HG03175 (cell line): ENCODE data around the gene ECI2.

Source experiments
- ATAC-seq: cut with Tn5 transposase; IDR thresholded peaks from one replicate; pipeline ENCODE4 v1.9.1; 2021; ENCODE audit warnings: mild to moderate bottlenecking, moderate library complexity; ENCODE audit not compliant: unreplicated experiment

Gene ECI2, protein sequence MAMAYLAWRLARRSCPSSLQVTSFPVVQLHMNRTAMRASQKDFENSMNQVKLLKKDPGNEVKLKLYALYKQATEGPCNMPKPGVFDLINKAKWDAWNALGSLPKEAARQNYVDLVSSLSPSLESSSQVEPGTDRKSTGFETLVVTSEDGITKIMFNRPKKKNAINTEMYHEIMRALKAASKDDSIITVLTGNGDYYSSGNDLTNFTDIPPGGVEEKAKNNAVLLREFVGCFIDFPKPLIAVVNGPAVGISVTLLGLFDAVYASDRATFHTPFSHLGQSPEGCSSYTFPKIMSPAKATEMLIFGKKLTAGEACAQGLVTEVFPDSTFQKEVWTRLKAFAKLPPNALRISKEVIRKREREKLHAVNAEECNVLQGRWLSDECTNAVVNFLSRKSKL

DNA sequence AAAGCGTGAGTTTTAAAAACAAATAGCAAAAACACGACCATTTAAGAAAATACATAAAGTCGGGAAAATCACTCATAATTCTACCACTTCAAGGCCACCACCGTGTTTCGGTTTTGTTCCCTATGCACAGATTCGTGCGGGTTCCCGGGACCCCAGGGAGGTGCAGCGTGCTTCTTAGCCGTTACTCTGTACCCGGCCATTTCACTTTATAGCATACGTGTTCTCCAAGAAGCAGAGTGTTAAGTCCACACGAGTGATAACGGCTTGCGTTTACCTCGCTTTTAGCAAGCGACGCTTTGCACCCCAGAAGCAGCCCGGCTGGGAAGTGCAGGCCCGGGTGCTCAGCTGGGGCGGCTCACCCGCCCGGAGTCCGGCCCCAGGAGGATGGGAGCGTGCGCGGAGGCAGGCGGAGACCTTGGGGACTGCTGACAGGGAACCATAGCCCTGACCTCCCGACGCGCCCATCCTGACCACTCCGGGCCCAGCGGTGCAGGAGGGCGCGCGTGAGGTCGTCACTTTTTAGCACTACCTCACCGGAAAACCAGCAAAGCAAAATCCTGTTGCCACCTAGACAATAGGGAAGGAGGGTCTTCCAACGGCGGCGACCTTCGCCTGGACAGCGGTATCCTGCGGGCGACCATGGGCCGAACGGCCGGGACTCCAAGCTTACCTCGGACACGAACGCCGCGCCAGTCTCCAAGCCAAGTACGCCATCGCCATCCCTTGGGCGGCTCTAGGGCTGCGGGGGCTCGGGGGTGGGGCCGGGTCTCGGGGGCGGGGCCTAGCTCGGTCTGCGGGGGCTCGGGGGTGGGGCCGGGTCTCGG, at the start of gene ECI2:
Gene ECI2, minus strand, starts transcription at position 735 of the 824 bp plus-strand sequence. Its CDS starts 15 bp downstream, at position 720.
- peak; percentile 44 for ATAC-seq

DNA sequence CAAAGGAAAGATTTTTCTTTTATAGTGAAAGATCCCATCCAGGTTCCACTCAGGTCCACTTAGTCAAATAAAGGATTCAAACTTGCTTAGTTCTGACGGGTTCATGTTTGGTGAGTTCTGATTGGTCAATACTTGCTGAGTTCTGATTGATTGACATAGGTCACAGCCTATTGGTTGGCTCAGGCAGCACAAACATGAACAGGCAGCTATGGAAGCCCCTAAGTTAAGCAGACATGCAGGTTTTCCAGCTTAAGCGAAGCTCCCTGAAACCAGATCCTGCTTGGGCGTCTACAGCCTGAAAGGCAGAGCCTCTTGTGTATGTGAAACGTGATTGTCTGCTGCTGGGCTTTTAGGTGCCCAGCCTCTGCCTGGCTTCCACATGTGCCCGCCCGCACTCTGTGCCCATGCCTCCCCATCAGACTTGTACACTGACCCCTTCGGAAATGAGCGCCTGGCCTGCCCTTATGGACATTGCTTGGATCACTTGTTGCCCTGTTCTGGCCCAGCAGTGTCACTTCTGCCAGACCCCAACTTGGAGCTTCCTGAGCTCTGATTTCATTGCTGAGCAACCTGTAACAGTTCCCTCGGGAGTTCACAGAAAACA, 45.4 kb upstream of the ECI2 start:
- ATAC-seq: no peak

DNA sequence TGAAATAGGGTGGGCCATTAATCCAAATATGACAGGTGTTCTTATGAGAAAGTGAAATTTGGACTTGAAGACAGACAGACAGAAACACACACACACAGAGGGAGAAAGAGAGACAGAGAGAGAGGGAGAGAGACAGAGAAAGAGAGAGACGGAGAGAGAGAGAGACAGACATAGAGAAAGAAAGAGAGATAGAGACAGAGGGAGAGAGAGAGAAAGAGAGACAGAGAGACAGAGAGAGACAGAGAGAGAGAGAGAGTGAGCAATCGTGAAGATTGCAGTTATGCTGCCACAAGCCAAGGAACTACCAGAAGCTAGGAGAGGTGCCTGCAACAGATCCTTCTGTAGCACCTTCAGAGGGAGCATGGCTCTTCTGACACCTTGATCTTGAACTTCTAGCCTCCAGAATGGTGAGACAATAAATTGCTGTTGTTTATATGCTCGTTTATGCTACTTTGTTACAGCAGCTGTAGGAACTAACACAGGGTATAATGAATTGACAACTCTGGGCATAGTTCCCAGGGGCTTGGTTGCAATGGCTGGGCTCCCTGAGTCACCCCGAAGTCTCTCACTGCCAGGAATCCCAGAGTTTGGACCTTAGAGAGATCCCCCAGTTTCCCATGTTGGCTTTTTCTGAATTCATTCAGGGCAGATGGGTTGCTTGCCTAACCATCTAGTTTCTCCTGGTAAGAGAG, 44.7 kb upstream of the ECI2 start:
- no peak for ATAC-seq

DNA sequence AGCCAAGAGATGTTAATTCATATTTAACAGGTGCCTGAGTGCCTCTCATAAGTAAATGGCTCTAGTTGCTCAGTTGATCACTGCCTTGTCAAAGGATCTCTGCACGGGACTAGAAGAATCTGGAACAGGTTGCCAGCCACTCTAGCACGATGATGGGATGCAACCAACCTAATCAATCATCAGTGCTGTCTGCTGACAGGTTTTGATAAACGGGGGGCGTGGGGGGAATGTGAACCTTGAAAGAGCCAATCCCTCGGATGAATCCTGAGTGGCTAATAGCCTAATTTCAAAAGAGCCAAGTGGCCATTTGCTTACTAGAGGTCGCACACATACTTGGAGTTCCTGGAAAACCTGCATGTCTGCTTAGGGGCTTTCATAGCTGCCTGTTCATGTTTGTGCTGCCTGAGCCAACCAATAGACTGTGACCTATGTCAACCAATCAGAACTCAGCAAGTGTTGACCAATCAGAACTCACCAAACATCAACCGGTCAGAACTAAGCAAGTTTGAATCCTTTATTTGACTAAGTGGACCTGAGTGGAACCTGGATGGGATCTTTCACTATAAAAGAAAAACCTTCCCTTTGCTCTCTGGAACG, 43.5 kb upstream of the ECI2 start:
- no peak for ATAC-seq

DNA sequence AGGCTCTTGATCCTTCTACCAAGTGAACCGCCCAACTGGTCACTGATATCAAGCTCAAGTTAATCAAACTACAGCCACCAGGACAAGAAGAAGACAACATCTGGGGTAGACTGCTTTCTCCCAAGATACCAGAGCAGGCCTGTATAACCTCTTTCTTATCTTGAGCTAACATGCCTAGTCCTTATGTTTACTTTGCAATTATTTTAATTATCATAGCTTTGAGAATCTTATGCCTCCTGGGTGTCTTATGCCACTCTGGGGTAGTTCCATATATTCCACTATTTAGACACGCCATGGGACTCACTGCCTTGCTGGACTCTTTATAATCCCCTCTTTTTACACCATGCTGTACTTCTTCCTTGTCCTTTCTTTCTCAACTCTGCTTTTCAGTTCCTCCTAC, 41.5 kb upstream of the ECI2 start:
- ATAC-seq: no peak

DNA sequence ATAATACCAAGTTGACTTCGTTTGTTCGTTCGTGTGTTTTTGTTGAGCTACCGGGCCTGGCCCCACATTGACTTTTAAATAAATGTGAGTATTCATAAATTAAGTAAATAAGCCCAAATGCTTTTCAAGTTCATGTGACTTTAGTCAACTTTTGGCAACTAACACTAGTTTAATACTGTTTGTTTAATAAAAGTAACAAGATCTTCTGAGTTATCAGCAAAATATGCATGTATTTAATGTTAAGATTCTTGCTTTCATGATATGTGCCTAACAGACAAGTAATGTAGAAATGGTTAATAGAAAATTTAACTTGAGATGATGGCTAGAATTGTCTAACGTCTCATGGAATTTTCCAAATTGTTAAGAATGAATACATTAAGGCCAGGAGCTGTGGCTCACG, 38.7 kb upstream of the ECI2 start:
- ATAC-seq: no peak

DNA sequence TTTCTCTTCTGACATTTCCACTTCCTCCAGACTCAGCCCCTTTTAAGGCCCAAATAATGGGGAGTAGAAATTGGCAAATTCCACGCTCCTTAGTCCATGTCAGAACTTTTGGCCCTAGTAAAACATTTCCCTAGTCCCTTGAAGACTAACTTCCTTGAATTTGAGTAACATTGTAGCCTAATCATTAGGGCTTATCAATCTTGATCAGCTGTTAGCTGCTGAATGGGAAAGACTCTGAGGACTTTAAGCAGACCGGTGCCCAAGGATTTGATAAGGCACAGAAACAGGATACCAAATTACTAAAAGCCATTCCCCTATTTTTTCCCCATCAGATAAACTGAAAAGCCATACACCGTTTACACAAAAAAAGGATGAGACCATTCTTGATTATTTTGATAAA, 37.0 kb upstream of the ECI2 start:
- ATAC-seq: no peak

DNA sequence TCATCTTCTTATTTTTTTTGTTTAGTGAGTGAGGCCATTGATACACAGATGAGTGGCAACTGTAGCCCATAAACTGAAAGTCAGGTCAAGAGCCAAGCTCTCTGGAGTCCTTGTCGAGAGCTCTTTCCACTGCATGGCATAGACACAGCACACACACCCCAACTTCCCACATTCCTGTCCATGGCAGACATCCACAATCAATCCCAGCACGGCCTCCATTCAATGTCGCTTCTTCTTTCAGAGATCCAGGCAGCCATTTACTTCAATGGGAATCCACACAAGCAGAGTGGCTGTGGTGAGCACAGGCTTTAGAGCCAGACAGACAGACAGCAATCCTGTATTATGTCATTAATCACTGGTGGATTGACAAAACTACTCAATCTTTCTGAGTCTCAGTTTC, 34.9 kb upstream of the ECI2 start:
- no peak for ATAC-seq

DNA sequence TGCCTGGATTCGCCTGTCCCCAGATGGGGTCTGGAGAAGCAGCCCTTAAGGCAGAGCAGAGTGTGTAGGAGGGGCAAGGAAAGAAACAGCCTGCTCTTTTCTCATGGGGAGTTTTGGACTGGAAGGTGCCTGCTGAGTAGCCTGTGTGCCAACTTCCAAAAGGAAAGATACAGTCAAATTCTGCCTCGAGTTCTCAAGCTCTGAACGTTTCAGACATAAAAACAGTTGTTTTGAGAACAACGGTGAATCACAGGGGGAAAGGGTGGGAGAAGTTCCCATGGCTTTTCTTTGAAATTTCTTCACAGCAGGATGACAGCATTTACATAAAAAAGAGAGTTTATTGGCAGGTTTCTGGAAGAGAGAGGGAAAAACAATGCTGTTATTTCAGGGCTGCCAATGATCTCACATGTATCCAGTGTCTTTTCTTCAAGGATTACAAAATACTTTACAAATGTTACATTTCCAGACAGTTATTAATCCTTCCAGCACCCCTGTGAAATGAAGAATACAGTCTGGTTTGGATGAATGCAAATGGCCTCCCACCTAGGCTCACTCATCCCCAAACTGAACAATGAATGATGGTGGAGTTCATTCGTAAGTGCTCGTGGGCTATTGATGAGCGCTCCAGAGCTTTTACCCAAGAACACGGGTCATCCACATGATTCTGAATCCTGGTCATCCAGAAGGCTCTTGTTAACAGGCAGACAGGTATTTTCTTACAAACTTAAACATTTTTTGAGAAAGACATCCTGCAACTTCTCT, 33.8 kb upstream of the ECI2 start:
- ATAC-seq: no peak

DNA sequence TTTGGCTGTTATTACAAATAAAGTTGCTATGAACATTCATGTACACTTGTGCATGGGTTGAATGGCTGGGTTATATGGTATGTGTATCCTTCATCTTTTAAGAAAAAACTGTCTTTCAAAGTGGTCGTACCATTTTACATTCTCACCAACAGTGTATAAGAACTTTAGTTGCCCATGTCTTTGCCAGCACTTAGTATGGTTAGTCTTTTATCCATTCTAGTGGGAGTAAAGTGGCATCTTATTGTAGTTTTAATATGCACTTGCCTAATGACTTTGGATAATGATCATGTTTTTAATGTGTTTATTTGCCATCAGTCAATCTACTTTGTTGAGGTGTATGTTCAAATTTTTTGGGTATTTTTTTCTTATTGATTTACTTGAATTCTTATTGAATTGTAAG, 32.5 kb upstream of the ECI2 start:
- no peak for ATAC-seq

DNA sequence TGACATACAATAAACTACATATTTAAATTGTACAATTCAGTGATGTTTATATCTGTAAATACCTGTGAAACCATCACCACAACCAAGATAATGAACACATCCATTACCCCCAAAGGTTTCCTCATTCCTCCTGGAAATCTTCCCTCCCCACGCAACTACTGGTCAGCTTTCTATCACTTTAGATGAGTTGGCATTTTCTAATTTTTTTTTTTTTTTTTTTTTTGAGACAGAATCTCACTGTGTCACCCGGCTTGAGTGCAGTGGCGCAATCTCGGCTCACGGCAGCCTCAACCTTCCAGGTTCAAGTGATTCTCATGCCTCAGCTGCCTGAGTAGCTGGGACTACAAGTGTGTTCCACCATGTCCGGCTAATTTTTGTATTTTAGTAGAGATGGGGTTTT, 31.7 kb upstream of the ECI2 start:
- no peak for ATAC-seq

DNA sequence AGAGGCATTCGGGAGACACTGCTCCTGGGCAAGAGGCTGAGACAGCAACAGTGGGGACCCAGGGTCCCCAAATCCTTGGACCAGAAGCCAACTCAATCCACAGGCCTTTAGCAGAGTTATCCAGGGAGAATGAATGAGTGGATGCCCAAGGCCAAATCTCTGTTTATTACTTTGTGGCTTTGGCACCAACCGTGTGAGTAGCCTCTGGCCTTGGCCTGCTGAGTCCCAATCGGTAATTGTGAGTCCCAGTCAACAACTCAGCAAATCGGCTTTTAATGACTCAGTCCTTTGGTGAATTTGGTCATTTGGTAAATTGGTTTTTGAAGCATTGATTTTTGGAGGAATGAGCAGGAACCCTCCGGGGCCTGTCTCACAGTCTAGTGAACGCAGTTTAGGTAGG, 29.1 kb upstream of the ECI2 start:
- no peak for ATAC-seq

DNA sequence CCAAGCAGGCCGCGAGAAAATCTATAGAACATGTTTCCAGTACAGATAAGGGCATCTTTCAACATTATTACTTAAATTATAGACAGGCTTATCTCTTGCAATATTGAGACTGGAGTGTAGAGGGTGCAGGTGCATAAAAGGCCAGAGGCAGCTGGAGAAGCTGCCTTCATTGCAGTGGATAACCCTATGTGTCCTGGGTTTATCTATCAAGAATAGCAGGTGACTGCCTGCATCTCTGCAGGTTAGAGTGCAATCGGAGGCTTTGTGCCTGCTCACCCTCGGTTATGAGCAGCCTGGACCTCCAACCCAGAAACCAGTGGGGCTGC, 28.7 kb upstream of the ECI2 start:
- ATAC-seq: no peak

DNA sequence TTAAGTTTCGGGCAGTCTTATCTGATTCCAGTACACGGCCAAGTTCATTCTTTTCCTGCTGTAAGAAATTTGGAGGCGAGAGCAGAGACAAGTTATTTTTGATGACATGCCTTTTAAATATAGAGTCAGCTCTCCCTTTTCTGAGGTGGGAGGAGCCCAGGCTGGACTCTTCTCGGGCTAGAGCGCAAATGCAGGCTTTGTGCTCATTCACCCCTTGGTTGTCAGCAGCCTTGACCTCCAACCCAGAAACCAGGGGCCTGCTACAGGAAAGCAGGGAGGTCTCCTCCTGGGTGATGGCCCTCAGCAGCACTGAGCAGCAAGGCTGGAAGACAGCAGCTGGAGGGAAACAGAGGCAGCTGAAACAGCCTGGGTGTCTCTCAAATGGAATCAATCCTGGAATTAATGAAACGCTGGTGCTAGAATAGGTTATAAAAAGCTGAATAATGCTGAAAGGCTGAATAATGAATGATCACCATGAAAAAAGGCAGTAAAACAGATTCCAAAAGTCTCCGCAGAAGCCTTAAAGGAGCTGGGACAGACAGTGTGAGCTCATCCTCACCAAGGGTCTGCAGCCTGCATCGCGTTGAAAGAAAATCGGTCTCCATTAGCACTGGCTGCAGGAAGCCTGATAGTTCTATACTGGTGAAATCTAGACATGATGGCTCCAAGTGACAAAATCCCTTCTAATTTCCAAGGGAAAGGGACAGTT, 28.2 kb upstream of the ECI2 start:
- no peak for ATAC-seq

DNA sequence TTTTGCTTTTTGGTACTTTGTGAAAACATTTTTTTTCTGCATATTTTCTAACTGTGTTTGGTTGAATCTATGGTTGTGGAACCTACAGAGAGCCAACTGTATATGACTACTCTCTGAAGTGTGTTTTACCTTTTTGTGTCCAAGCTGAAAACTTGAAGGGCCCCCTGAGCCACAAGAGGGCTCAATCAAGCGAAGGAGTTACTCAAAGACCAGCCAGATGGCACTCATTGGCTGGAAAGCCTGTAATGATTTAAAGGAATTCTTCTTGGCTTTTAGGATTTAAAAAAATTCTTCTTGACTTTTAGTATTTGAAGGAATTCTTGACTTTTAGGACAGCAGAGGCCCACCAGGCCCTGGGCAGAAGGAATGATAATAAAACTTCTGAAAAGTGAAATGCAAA, 27.0 kb upstream of the ECI2 start:
- ATAC-seq: no peak

DNA sequence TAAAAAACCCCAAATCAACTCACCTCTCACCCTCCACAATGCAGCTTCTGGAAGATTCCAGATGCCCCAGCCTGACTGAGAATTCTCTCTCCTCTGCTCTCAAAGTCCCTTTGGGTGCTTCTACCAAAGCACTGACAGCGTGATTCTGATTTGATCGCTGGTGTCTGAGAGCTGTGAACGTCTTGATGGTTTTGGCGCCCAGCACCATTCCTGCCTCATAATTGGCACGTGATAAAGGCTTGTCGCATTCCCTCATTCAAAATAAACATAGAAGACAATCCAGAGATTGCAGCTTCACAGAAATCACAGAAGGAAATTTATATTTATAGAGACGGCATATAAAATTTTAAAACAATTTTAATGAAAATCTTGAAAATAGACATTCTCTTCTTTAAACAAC, 24.1 kb upstream of the ECI2 start:
- no peak for ATAC-seq

DNA sequence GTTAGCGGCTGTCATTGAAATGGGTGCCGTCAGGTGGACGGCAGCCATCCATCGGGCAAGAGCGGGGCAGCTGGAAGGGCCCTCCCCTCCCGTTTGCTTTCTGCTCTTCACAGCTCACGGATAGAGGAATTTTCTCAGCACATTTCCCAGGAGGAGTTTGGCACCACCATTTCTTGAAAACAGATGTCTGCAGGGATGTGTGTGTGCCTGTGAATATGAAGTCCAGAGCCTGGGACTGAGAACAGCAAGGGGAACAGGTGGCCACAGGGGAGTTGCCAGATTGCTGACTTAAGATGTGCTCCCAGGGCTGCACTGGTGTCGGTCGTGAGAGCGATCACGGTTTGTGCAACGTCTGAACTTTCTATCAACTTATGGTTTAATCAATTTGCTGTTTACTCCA, 22.1 kb upstream of the ECI2 start:
- ATAC-seq: no peak

DNA sequence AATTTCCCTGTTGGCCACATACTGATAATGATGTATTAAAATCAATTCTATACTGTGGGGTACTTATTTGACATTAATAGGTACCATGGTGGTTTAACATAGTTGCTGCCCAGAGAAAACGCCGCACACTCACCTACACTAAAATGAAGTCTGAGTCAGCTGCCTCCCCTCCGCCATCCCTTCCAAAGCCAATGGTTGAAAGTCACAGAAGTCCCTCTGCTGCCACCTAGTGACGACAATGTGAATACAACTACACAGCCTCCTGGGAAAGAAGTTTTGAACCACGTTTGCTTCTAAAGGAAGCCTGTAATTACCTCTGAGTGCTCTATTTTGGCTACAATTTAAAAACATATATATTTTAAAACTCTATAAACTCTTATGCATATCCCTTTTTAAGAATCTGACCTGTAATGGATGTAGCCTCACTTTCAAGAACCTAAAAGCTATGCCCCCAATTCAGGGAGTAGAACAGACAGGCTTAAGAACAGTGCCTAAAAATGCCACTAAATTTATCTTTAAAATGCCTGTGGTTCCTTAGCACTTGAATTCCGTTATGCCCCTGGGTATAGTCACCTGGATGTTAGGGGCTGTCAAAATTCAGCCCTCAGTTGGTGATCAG, 20.6 kb upstream of the ECI2 start:
- peak; percentile 87 for ATAC-seq

DNA sequence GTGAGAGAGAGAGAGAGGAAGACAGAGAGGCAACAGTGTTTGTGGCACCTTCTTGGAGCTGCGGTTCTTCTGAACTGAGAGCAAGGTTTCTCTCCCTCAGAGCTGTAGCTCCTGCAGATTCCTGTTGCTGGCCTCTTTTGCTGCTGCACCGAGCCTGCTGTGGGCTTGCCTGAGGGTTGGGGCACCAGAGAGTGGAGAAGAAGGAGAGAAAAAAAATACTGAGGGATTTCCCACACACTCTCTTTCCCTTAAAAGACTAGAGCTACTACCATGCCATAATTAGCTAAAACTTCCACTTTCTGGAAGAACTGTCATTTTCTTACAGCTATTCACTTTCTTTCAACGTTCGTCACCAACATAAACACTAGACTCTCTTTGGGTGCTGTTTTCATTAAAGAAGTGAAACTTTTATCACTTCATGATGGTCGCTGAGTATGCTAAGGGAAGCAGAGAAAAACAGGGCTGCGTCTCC, 18.2 kb upstream of the ECI2 start:
- no peak for ATAC-seq
